HEK293 (cell line): ENCODE data around the gene XPR1.

Experiments
- ZNF114 ChIP-seq: fragments of 450-650 bp; formaldehyde crosslinking; IDR thresholded peaks from 2 replicates; pipeline ENCODE4 v1.5.0; 2017; ENCODE audit warnings: missing biosample characterization, missing genetic modification characterization
- ZNF121 ChIP-seq: fragments of 450-650 bp; formaldehyde crosslinking; IDR thresholded peaks from 2 replicates; pipeline ENCODE4 v1.5.1; 2016; ENCODE audit warnings: missing biosample characterization, missing genetic modification characterization
- ZNF16 ChIP-seq: fragments of 450-650 bp; formaldehyde crosslinking; IDR thresholded peaks from 2 replicates; pipeline ENCODE4 v1.5.1; 2016; ENCODE audit warnings: low read depth, missing biosample characterization, missing genetic modification characterization
- TF ChIP-seq, protein P1 (sequence below): fragments of 450-650 bp; formaldehyde crosslinking; IDR thresholded peaks from 2 replicates; pipeline ENCODE4 v1.5.1; 2016; ENCODE audit warnings: missing biosample characterization, missing genetic modification characterization
- TF ChIP-seq, protein P2 (sequence below): fragments of 450-650 bp; formaldehyde crosslinking; IDR thresholded peaks from 2 replicates; pipeline ENCODE4 v1.5.1; 2016; ENCODE audit warnings: missing biosample characterization, missing genetic modification characterization, low read depth

DNA sequence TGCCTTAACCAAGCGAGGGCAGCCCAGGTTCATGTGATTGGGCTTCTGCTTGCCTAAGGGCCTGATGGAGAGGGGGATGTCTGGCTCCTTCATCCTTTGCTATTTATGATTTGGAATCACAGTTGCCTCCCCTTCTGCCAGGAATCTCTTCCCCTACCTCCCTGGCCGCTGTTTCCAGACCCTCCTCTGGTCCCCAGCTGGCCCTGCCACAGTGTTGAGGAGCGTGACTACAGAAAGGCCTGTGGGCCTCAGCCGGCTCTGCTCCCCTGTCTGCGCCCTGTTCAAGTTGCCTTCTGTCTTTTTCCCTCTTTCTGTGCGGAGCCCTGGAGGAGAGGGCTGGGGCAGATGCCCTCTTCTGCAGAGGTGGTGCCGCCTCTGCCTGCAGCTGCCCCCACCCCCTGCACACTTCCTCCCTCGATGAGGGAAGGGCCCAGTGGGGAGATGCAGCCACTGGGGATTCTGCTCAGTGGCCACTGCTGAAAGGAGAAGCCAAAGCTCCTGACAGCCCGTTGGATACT lies 287.4 kb downstream of the XPR1 start:
- TF ChIP-seq ZNF114 (tag by site-specific recombination) (no peak), ZNF121 (tag by site-specific recombination) (no peak), ZNF16 (tag by site-specific recombination) (no peak)
- TF ChIP-seq, protein P1, sequence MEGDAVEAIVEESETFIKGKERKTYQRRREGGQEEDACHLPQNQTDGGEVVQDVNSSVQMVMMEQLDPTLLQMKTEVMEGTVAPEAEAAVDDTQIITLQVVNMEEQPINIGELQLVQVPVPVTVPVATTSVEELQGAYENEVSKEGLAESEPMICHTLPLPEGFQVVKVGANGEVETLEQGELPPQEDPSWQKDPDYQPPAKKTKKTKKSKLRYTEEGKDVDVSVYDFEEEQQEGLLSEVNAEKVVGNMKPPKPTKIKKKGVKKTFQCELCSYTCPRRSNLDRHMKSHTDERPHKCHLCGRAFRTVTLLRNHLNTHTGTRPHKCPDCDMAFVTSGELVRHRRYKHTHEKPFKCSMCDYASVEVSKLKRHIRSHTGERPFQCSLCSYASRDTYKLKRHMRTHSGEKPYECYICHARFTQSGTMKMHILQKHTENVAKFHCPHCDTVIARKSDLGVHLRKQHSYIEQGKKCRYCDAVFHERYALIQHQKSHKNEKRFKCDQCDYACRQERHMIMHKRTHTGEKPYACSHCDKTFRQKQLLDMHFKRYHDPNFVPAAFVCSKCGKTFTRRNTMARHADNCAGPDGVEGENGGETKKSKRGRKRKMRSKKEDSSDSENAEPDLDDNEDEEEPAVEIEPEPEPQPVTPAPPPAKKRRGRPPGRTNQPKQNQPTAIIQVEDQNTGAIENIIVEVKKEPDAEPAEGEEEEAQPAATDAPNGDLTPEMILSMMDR: no peak
- TF ChIP-seq, protein P2, sequence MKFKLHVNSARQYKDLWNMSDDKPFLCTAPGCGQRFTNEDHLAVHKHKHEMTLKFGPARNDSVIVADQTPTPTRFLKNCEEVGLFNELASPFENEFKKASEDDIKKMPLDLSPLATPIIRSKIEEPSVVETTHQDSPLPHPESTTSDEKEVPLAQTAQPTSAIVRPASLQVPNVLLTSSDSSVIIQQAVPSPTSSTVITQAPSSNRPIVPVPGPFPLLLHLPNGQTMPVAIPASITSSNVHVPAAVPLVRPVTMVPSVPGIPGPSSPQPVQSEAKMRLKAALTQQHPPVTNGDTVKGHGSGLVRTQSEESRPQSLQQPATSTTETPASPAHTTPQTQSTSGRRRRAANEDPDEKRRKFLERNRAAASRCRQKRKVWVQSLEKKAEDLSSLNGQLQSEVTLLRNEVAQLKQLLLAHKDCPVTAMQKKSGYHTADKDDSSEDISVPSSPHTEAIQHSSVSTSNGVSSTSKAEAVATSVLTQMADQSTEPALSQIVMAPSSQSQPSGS (tag by site-specific recombination): no peak
